KOPT-K1 (cell line): ENCODE results near the gene SLC11A2.
"Not testable (repeated sequence)": the region's sequence is repeated elsewhere in the genome, so short reads cannot be mapped to it uniquely, and the experiment has no call there.

Source experiments
- H3K27ac ChIP-seq: fragments of 200-600 bp; sonication (generic); 2 replicates; pipeline ENCODE4 v1.5.1; 2016; ENCODE audit warnings: antibody characterized with exemption, mild to moderate bottlenecking, low read depth, low read length; ENCODE audit not compliant: poor library complexity, severe bottlenecking
- H3K36me3 ChIP-seq: fragments of 200-600 bp; sonication (generic); 2 replicates; pipeline ENCODE4 v1.5.1; 2017; ENCODE audit warnings: antibody characterized with exemption, mild to moderate bottlenecking, low read length, moderate library complexity; ENCODE audit not compliant: insufficient read depth
- H3K9me3 ChIP-seq: fragments of 200-600 bp; sonication (generic); 2 replicates; pipeline ENCODE4 v1.5.1; 2017; ENCODE audit warnings: antibody characterized with exemption, low read length, mild to moderate bottlenecking; ENCODE audit not compliant: insufficient read depth, poor library complexity, severe bottlenecking

SLC11A2 gene

DNA sequence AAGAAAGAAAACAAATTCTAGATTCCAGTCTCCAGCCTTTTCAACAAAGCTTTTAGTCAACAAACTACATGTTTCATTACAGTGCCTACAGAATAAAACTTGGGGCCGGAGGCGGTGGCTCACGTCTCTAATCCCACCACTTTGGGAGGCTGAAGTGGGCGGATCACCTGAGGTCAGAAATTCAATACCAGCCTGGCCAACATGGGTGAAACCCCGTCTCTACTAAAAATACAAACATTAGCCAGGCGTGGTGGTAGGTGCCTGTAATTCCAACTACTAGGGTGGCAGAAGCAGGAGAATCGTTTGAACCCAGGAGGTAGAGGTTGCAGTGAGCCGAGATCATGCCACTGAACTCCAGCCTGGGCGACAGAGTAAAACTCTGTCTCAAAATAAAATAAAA lies 11.7 kb downstream of the SLC11A2 start:
- H3K9me3 ChIP-seq, H3K27ac ChIP-seq, H3K36me3 ChIP-seq: not testable (repeated sequence)

DNA sequence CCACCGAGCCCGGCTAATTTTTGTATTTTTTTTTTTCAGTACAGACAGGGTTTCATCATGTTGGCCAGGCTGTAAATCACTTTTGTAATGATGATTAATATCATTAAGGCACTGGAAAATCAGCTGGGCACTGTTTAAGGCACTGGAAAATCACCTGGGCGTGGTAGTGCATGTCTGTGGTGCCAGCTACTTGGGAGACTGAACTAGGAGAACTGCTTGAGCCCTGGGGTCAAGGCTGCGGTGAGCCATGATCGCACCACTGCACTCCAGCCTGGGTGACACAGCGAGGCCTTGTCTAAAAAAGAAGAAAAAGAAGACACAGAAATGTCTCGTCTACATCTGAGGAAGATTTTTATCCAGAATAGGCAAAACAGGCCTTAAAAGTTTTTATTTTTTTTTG lies 12.7 kb downstream of the SLC11A2 start:
- no peaks in the 10 kb centered on the region for H3K36me3 ChIP-seq
- no peak overlapping the region for H3K27ac ChIP-seq
- H3K9me3 ChIP-seq, result no peaks in the 10 kb centered on the region

DNA sequence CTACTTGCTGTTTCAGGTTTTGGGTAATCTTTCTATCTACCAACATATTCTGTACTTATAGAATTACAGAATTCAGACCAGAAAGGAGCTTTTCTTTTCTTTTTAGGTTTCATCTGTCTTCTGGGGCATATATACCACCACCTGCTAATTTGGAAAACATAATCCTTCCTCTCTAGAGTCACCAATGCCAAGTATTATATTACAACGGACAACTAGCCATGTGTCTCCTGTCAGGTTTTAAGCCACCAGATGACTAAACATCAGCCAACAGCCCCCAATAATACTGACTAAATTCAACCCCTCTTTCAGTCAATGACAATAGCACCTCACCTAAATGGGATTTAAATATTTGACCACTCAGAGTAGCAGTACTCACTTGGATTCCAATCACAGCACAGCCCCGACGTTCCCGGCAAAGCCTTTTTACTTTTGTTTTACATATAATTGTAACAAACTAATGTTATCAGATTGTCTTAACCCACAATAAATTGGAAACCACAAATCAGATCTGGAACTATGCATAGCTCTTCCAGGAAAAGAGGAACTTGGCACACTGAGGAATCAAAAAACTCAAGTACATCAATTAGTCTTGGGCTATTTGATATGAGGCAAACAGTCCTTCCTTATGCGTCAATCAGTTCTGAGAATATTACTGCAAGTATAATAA lies 13.5 kb downstream of the SLC11A2 start:
- H3K36me3 ChIP-seq, result peaks cover 7% of the 10 kb centered on the region
- H3K27ac ChIP-seq, result no peak overlapping the region
- no peaks in the 10 kb centered on the region for H3K9me3 ChIP-seq

DNA sequence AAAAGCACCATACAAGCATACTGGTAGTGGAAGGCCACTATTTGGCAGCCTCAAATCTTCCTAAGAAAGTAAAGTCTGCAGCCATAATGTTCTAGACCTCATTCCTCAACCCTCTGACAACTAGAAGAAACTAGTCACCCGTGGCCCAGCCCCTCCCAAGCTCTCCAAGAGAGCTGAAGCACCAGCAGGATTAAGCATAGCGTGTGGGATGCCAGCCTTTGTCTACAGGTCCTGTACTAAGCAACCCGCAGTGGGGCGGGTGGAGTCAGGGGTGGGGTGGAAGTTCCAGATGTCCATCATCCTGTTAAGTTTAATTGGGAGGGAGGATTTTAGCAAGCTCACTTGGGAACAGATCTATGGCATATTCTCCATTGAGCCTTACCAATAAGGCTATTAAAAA lies 14.2 kb downstream of the SLC11A2 start:
- peaks cover 15% of the 10 kb centered on the region for H3K36me3 ChIP-seq
- H3K9me3 ChIP-seq, result no peaks in the 10 kb centered on the region
- no peak overlapping the region for H3K27ac ChIP-seq

DNA sequence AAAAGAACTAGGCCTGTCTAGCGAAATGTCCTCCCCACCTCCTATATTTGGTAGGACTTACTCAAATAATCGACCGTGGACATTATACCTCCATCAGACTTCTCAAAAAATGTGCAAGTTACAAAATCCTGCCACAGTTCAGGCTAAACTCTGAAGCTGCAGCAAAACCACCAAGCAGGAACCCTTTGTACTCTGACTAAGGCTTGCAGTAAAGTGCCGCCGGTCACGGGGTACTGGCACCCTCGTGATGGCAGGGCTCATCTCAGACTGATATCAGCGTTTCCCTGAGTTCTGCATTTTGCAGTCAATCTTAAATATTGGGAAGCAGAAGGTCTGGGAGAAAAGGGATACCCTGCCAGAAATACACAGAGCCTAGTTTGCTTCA lies 17.1 kb downstream of the SLC11A2 start:
- Histone ChIP-seq H3K27ac (peak overlapping the region; percentile 78), H3K9me3 (no peaks in the 10 kb centered on the region), H3K36me3 (peaks cover 42% of the 10 kb centered on the region)

DNA sequence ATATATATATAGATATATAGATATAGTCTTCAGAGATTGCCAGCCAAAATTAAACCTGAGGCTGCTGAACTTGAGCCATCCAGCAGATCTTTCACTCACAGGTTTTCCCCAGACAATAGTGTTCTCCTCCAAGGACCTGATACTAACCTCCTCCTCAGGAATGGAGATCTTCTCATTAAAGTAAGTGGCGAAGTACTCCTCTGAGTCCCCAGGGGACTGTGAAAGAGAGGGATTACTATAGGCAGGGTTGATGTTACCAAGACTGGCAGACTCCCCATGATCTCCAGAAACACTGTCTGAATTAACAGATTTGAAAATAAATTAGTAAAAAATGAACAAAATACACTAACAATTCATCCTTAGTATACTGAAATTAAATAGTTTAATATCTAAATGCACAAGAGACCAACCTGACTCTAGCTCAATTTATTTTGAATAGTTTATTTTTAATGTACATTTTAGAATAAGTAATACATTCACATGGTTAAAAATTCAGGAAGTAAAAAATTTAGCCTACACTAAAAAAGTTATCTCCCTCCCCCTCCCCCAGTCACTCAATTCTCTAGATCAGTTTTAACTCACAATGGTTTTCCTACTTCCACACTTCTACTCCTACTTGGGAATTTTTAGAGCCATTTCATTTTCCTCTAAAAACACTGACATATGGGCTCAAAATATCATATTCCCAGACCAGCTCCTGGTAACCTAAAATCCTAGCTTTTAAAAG lies 17.7 kb downstream of the SLC11A2 start:
- no peaks in the 10 kb centered on the region for H3K9me3 ChIP-seq
- H3K36me3 ChIP-seq, result peaks cover 48% of the 10 kb centered on the region
- H3K27ac ChIP-seq, result peak overlapping the region; percentile 78

DNA sequence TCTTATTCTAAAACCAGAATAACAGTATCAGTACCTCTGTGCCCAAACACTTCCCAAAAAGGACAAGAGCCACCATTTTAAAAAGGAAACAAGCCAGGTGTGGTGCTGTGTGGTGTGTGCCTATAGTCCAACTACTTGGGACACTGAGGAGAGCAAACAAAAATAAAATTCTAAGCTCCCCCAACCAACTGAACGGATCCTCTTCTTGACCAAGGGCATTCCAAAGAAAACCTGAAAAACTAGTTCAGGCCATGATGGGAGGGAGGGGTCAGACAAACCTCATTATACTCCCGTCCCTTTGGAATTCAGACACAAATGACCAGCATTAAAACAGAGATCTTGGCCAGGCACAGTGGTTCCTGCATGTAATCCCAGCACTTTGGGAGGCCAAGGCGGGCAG lies 20.5 kb downstream of the SLC11A2 start:
- Histone ChIP-seq H3K36me3 (peaks cover 70% of the 10 kb centered on the region), H3K27ac (no peak overlapping the region), H3K9me3 (no peaks in the 10 kb centered on the region)

DNA sequence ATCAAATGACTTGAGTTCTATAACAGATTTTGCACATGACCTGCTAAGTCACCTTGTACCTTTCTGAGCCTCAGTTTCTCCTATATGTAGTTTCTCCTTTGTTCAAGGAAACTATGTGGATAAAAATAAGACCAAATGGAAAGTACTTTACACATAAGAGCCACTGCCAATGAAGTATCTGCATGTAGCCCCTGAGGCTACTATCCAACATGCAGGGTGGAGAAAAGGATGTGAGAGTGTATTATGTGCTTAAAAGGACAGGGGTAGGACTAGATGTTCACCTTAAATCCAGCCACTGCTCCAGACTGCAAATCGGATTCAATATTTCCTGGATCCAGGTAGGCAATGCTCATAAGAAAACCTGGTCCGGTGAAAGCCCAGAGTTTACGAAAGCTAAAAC lies 21.2 kb downstream of the SLC11A2 start:
- Histone ChIP-seq H3K36me3 (peaks cover 77% of the 10 kb centered on the region), H3K27ac (no peak overlapping the region), H3K9me3 (no peaks in the 10 kb centered on the region)

DNA sequence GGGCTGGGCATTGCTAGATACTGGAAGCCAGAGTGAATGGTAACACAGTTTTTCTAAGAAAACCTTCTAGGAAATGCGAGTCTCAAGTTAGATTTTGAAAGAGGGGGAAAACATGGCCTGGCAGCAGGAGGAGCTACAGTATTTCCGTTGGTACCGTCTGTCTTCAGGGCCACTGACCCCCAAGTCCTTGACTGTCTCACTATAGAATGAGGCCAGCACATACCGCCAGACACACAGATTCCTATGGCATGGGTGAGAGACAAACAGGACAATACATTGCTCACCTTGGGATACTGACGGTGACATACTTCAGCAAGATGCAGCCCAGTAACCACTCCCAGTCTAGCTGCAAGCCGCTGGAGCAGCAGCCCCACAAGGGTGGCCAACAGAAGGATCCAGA lies 21.7 kb downstream of the SLC11A2 start:
- Histone ChIP-seq H3K36me3 (peaks cover 80% of the 10 kb centered on the region), H3K27ac (no peak overlapping the region)

DNA sequence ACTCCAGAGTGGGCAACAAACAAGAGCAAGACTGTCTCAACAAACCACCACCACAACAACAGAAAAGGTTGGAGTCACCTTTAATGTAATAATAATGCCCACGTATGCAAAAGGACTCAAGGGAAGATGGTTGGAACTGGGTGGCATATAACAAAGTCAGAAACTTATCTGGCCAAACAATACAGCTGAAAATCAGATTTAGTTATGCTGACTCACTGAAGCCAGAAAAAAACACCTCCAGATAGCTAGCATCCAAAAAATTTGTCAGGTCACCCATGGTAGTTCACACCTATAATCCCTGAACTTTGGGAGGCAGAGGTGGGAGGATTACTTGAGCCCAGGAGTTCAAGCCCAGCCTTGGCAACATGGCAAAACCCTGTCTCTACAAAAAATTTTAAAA lies 24.4 kb downstream of the SLC11A2 start:
- Histone ChIP-seq H3K9me3 (no peaks in the 10 kb centered on the region), H3K36me3 (peaks cover 90% of the 10 kb centered on the region), H3K27ac (no peak overlapping the region)

More for the DNA sequence above, 21.7 kb downstream of the SLC11A2 start:
- no peaks in the 10 kb centered on the region for H3K9me3 ChIP-seq

DNA sequence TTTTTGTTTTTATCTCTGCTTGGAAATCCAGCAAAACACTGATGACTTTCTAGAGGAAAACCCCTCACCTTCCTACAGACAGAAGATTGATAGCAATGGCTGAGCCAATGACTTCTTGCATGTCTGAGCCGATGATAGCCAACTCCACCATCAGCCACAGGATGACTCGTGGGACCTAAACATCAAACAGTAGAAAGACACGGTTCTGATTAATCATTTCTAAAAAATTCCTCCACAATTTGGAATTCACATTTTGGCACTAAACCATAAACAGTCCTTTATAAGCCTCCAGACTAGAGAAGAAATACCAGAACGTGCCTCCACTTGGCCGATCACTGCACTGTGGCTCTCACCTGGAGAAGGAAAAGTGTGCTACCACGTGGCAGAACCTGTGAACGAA lies 25.9 kb downstream of the SLC11A2 start:
- Histone ChIP-seq H3K36me3 (peaks cover 91% of the 10 kb centered on the region), H3K27ac (no peak overlapping the region), H3K9me3 (no peaks in the 10 kb centered on the region)

DNA sequence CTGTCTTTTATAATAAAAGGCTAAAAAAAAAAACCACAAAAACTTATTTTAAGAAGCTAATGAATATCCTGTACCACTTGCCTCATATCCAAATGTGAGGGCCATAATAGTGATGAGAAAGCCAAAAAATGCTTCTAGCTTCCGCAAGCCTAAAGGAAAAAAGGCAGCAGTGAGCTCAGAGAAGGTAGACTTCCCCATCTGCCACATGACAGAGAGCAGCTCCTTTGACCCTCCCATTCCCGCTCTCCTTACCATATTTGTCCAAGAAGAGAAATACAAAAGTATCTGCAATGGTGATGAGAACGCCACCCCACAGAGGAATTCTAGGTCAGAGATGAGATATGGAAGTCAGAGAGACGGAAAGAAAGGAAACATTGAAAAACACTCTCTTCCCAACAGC lies 27.1 kb downstream of the SLC11A2 start:
- Histone ChIP-seq H3K36me3 (peaks cover 91% of the 10 kb centered on the region), H3K9me3 (no peaks in the 10 kb centered on the region), H3K27ac (no peak overlapping the region)

DNA sequence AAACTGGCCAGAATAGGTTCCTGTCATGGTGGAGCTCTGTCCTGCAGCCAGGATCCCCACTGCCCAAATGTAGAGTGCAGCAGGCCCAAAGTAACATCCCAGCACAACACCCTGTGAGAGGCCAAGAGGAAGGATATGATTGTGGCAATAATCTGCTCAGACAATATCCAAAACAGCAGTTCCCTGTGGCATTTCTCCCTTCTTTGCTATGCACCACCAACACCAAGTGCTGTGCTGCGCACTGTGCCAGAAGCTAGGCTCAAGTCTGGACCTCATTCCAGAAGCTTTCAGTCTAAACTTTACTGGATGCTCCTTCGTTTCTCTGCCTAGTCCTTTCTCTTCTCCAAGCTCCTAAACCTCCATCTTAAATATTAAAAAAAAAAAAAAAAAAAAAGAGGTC lies 33.4 kb downstream of the SLC11A2 start:
- Histone ChIP-seq H3K9me3 (no peaks in the 10 kb centered on the region), H3K36me3 (peaks cover 99% of the 10 kb centered on the region), H3K27ac (no peak overlapping the region)

DNA sequence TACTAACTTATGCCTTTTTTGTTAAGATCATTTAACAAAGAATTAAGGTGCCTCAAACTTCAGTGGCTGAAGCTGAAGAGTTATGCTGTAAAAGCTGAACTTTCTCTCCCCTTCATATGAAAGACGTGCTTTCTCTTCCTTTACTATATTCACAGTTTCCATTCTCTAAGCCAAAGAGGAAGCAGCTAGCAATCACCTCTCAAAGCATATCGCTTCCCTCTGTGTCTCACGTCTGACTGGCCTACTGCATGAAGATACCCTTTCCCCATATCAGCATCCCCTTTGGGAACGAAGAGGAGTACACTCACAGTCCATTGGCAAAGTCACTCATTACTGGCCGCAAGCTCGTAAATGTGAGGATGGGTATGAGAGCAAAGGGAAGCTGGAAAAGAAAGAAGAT lies 34.9 kb downstream of the SLC11A2 start:
- Histone ChIP-seq H3K9me3 (no peaks in the 10 kb centered on the region), H3K36me3 (peaks cover 98% of the 10 kb centered on the region), H3K27ac (no peak overlapping the region)

DNA sequence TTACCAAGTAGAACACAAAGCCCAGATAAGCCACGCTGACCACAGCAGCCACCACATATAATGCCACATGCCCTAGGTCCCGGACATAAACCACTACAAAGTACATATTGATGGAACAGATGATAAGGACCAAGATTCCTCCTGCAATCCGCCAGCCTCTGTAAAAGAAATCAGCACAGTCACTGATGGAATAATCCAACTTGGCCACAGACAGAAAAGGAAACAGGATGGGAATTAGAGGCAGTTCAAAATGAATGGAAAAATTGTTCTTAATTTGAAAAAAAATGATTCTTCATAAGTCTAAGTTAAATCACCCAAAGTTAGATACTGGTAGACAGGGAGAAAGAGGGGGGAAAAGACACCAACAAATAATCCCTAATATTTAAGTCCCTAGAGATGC lies 35.4 kb downstream of the SLC11A2 start:
- peaks cover 98% of the 10 kb centered on the region for H3K36me3 ChIP-seq
- no peaks in the 10 kb centered on the region for H3K9me3 ChIP-seq

DNA sequence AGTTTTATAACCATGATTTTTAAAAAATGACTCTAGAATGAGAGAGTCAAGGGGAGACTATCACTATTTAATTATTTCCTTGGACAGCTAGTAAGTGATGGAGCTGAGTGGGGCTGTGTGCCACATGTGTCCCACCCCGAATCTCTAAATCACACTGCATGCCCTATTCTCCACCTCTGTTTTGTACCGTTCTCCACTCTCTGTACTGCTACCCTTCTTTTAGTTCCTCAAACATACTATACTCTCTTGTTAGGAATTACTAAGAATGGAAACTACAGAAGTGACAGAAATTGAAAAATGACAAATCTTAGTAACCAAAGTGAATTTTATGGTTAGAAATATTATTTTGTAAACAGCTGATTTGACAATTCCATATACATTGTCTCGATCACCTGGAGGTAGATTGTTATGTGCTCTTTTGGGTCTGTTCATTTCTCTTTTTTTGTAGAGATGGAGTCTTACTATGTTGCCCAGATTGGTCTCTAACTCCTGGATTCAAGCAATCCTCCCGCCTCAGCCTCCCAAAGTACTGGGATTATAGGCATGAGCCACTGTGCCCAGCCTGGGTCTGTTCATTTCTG lies 35.9 kb downstream of the SLC11A2 start:
- H3K27ac ChIP-seq, result no peak overlapping the region

More for the DNA sequence above, 35.4 kb downstream of the SLC11A2 start:
- no peak overlapping the region for H3K27ac ChIP-seq

More for the DNA sequence above, 35.9 kb downstream of the SLC11A2 start:
- Histone ChIP-seq H3K9me3 (no peaks in the 10 kb centered on the region), H3K36me3 (peaks cover 98% of the 10 kb centered on the region)
